Naive thymus-derived CD4-positive, alpha-beta T cell (primary cell): ENCODE measurements around the gene SEC61A1. TPM values are rescaled to one million over a fixed set of nuclear protein-coding genes. Genes with fewer than 3 reads are reported as not detected.

Experiments used
- ATAC-seq: fragments of 150-1000 bp; cut with Tn5 transposase; 2 replicates; pipeline ENCODE4 v1.10.0; 2021; ENCODE audit warnings: mild to moderate bottlenecking, moderate library complexity
- CTCF ChIA-PET: fragments of 350-600 bp; sonication (Branson Sonifier 250); formaldehyde crosslinking; loops from one replicate; lab custom pipeline; 2021; ENCODE audit warnings: antibody characterized with exemption; lab: Charles Lee
- POLR2A ChIA-PET: fragments of 350-600 bp; sonication (Branson Sonifier 250); formaldehyde crosslinking; loops from one replicate; lab custom pipeline; 2021; ENCODE audit warnings: antibody characterized with exemption, inconsistent platforms; lab: Charles Lee
- DNase-seq, 9 donors: peaks; one replicate each; pipeline versions ENCODE4 v3.0.0 to v3.0.0-alpha.2; 2020 to 2022; ENCODE audit warnings: mixed read lengths in 1 of 9
- H3K27ac ChIP-seq: one replicate; pipeline ENCODE4 v1.7.0; 2013; ENCODE audit warnings: mild to moderate bottlenecking, low read depth, low read length, moderate library complexity
- H3K27me3 ChIP-seq, 2 donors: one replicate each; pipeline ENCODE4 v1.7.0; 2013; ENCODE audit warnings: low read length in 2 of 2, mild to moderate bottlenecking in 2 of 2, moderate library complexity in 2 of 2; ENCODE audit not compliant: control insufficient read depth in 2 of 2, insufficient read depth in 2 of 2
- H3K36me3 ChIP-seq, 3 experiments: 1 replicate in 2 of 3; 2 replicates in 1 of 3; pipeline ENCODE4 v1.7.0; 2013; ENCODE audit warnings: low read length in 3 of 3, mild to moderate bottlenecking in 3 of 3, moderate library complexity in 1 of 3; ENCODE audit not compliant: insufficient read depth in 3 of 3, control insufficient read depth in 2 of 3
- H3K4me1 ChIP-seq, 2 donors: one replicate each; pipeline ENCODE4 v1.7.0; 2013; ENCODE audit warnings: low read length in 2 of 2, mild to moderate bottlenecking in 2 of 2, moderate library complexity in 1 of 2; ENCODE audit not compliant: control insufficient read depth in 2 of 2, insufficient read depth in 2 of 2
- H3K4me3 ChIP-seq: 2 replicates; pipeline ENCODE4 v1.7.0; 2013; ENCODE audit warnings: mild to moderate bottlenecking, low read length
- H3K9me3 ChIP-seq, 3 experiments: 1 replicate in 2 of 3; 2 replicates in 1 of 3; pipeline ENCODE4 v1.7.0; 2013; ENCODE audit warnings: low read length in 3 of 3; ENCODE audit not compliant: control insufficient read depth in 2 of 3
- H3K27ac Mint-ChIP-seq, 9 donors: one replicate each; pipeline ENCODE4 v1.8.0; 2020 to 2022; ENCODE audit warnings: mixed read lengths in 9 of 9, mild to moderate bottlenecking in 8 of 9, moderate library complexity in 5 of 9, inconsistent platforms in 2 of 9
- H3K27me3 Mint-ChIP-seq, 5 donors: one replicate each; pipeline ENCODE4 v1.8.0; 2021 to 2022; ENCODE audit warnings: mixed read lengths in 5 of 5, mild to moderate bottlenecking in 1 of 5
- H3K36me3 Mint-ChIP-seq, 5 donors: one replicate each; pipeline ENCODE4 v1.8.0; 2020 to 2022; ENCODE audit warnings: mixed read lengths in 5 of 5, mild to moderate bottlenecking in 3 of 5, inconsistent platforms in 1 of 5
- H3K4me1 Mint-ChIP-seq, 7 donors: one replicate each; pipeline ENCODE4 v1.8.0; 2020 to 2022; ENCODE audit warnings: mixed read lengths in 7 of 7, mild to moderate bottlenecking in 3 of 7, inconsistent platforms in 1 of 7
- H3K4me3 Mint-ChIP-seq, 10 donors: one replicate each; pipeline ENCODE4 v1.8.0; 2020 to 2022; ENCODE audit warnings: mild to moderate bottlenecking in 10 of 10, mixed read lengths in 10 of 10, moderate library complexity in 6 of 10, inconsistent platforms in 2 of 10
- H3K9me3 Mint-ChIP-seq, 11 donors: one replicate each; pipeline ENCODE4 v1.8.0; 2020 to 2022; ENCODE audit warnings: mixed read lengths in 11 of 11, mild to moderate bottlenecking in 4 of 11, inconsistent platforms in 1 of 11, moderate library complexity in 1 of 11
- intact Hi-C, 2 donors: fragments of 100-400 bp; cut with micrococcal nuclease; formaldehyde crosslinking; loops; one replicate each; pipeline ENCODE4 v1.15.1; 2023
- polyA plus RNA-seq, 2 donors: library from polyadenylated mRNA; unstranded; fragments of 300-500 nt; fragmentation: Illumina TruSeq; gene quantifications; one replicate each; pipeline ENCODE4 v1.2.3, GENCODE V29; 2021
- total RNA-seq, 6 experiments: library from RNA in 5 of 6; stranded (reverse) in 5 of 6; gene quantifications; 1 replicate in 5 of 6; 2 replicates in 1 of 6; pipeline ENCODE4 v1.2.3 and lab custom pipeline; 2021 to 2026

The SEC61A1 gene
- total and polyA plus RNA-seq, 7 experiments from 2014 or later: 94.8 to 219 (median 117) TPM

DNA sequence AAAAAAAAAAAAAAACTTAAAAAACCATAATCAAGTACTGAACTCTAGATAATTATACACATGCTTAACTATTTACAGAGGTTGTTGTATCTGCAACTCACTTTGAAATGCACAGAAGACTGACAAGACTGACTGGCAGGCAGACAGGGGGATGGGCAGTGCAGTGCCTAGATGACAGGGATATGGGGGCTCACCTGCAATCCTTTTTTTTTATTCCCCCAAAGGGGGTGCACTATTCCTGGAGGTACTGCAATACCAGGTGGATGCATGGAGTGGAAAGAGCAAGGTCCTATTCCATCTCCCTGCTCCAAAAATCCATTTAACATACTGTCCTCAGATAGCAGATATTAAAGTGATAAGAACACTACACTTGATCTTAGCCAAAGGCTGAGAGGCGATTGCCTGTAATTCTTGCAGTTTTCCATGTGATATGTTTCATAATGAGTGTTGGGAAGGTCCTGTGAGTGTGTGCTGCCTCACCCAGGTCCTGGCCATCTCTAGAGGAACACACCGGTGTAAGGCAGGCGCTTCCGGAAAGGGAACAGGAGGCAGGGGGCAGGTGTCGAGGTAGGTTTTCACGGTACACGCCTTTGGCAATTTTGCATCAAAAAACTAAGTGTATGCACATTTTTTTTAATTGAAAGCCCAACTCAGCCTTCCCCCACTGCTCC lies 22.7 kb downstream of the SEC61A1 start:
- H3K4me1 Mint-ChIP-seq: peaks cover 0 to 8% (median 7%) of the 10 kb centered on the region in 7 donors
- peak overlapping the region; percentile 48 to 82 (median 72) for H3K4me3 Mint-ChIP-seq
- H3K4me3 ChIP-seq: no peak overlapping the region
- no peaks in the 10 kb centered on the region for H3K9me3 ChIP-seq
- DNase-seq (no peak), ATAC-seq (no peak)
- no peak overlapping the region for H3K27ac ChIP-seq
- H3K27me3 ChIP-seq: no peaks in the 10 kb centered on the region
- H3K4me1 ChIP-seq: peaks cover 0 to 9% of the 10 kb centered on the region in 2 donors
- peaks cover 0 to 2% (median 0%) of the 10 kb centered on the region in 5 donors for H3K27me3 Mint-ChIP-seq
- no peaks in the 10 kb centered on the region for H3K9me3 Mint-ChIP-seq
- intact Hi-C loops: loop anchor here (1.0 to 5.0 kb wide), 10 partner anchors 20 to 533 kb away; partner anchors contain the start of genes RUVBL1 (in 2 of the 2), SEC61A1 (in 2 of the 2) and GATA2 (in 1 of the 2)
- ChIA-PET POLR2A (interaction anchor here (0.9 kb wide), 1 partner anchor 23 kb away, joined by 5 read pairs; the partner anchor contains the start of gene SEC61A1), CTCF (interaction anchor here (1.5 kb wide), 1 partner anchor 58 kb away, joined by 5 read pairs; no protein-coding TSS in a partner anchor)
- H3K36me3 ChIP-seq: peaks cover 5 to 46% (median 7%) of the 10 kb centered on the region in 3 experiments
- peaks cover 3 to 27% (median 15%) of the 10 kb centered on the region in 5 donors for H3K36me3 Mint-ChIP-seq
- H3K27ac Mint-ChIP-seq: peak overlapping the region in 5 of 9 donors; percentile 46 to 84 (median 69)

DNA sequence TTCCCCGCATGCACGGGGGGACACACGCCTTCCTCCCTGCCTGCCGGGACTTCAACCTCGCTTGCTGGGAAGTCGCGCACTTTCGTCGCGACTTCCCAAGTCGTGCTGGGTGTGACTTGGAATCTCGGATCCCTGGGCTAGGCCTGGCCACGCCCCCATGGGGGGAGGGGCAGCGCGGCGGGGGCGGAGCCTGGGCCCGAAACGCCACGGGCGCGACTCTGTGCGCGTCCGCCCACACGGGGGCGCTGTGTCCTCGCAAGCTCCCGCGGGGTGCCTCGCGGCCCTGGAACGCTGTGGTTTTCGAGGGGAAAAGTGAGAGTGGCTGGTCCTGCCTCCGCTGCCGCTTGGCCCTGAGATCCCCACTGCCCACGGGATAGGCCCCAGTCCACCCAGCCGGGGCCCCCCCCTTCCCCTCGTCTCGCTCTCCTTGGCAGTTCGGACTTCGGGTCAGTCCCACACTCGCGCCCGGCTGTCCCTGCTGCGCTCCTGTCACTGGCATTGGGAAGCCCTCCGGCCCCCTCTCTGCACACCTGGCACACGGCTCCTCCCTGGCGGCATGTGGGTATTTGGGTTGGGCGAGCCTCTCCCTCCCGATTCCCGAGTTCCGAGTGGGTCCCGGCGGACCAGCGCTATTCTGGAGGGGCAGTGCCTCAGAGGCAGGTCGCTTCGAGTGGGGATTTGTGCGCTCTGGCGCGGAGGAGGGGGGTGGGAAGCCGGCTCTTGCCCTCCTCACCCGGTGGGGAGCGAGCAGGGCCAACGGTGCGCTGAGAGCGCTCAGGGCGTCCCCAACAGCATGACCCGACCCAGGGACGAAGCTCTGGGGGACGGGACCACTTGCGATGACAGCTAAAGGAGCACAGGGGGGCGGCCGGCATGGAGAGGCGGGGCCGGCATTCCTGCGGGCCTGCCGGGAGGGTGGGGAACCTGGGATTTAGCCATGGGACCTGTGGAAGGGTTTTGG lies 23.6 kb downstream of the SEC61A1 start:
- Histone ChIP-seq H3K4me3 (peak overlapping the region; percentile 53), H3K27me3 (no peaks in the 10 kb centered on the region), H3K9me3 (no peaks in the 10 kb centered on the region), H3K4me1 (peaks cover 0 to 9% of the 10 kb centered on the region in 2 donors), H3K27ac (peak overlapping the region; percentile 42), H3K36me3 (peaks cover 0 to 44% (median 5%) of the 10 kb centered on the region in 3 experiments)
- POLR2A ChIA-PET: interaction anchor here (0.6 to 1.8 kb wide), 5 partner anchors 19 to 216 kb away, joined by 3 to 5 read pairs (median 4); partner anchors contain the start of genes EEFSEC and SEC61A1
- H3K27me3 Mint-ChIP-seq: peaks cover 0 to 2% (median 0%) of the 10 kb centered on the region in 5 donors
- intact Hi-C loops: loop anchor here (1.0 to 5.0 kb wide), 10 partner anchors 19 to 532 kb away; partner anchors contain the start of genes RUVBL1 (in 2 of the 2), SEC61A1 (in 2 of the 2) and GATA2 (in 1 of the 2)
- peaks cover 4 to 29% (median 23%) of the 10 kb centered on the region in 5 donors for H3K36me3 Mint-ChIP-seq
- H3K4me3 Mint-ChIP-seq: peak overlapping the region; percentile 55 to 82 (median 73)
- DNase-seq (peak; percentile 73 to 93 (median 84)), ATAC-seq (peak; percentile 95)
- no peaks in the 10 kb centered on the region for H3K9me3 Mint-ChIP-seq
- peaks cover 0 to 12% (median 7%) of the 10 kb centered on the region in 7 donors for H3K4me1 Mint-ChIP-seq
- peak overlapping the region in 6 of 9 donors; percentile 51 to 84 (median 62) for H3K27ac Mint-ChIP-seq
- CTCF ChIA-PET: interaction anchor here (0.6 to 1.5 kb wide), 2 partner anchors 9 to 58 kb away, joined by 4 to 5 read pairs; no protein-coding TSS in a partner anchor

DNA sequence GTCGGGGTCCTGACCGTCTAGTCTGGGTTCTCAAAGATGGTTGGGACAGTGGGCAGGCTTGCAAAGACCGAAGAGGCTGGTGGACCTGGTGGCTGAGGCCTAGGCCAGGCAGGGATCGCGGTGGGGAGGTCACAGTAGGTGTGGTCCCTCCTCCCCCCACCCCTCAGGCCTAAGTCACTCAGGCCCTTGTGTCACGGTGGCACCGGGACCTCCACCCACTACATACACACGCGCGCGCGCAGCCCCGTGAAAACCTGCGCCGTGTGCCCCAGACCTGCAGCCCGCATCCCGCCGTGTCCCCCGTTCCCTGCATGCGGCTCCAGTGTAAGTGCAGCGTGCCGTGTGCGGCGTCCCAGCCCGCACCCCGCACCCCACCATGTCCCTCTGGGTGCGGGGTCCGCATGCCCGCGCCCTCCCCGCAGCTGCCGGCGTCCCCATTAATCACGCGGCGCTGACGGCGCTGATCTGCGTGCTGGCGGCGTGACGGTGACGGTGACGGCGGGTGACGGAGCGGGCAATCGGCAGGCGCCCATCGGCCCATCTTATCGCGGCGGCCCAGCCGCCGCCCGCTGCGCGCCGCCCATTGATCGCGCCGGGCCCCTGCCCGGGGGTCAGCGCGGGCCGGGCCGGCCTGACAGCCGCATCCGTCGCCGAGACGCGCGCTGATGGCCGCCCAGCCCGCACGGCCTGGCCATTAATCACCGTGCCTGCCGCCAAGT lies 24.4 kb downstream of the SEC61A1 start:
- Mint-ChIP-seq H3K27ac (peak overlapping the region in 2 of 9 donors; percentile 43 to 54), H3K36me3 (peaks cover 4 to 37% (median 28%) of the 10 kb centered on the region in 5 donors), H3K4me3 (peak overlapping the region; percentile 55 to 82 (median 74)), H3K27me3 (peaks cover 0 to 2% (median 0%) of the 10 kb centered on the region in 5 donors), H3K4me1 (peaks cover 0 to 12% (median 7%) of the 10 kb centered on the region in 7 donors), H3K9me3 (no peaks in the 10 kb centered on the region)
- no peaks in the 10 kb centered on the region for H3K27me3 ChIP-seq
- intact Hi-C loops: loop anchor here in 1 of 2 donors (5.0 kb wide), 1 partner anchor 416 kb away; the partner anchor contains the start of gene GATA2
- H3K9me3 ChIP-seq: no peaks in the 10 kb centered on the region
- ChIA-PET CTCF (interaction anchor here (1.5 kb wide), 1 partner anchor 57 kb away, joined by 5 read pairs; no protein-coding TSS in a partner anchor), POLR2A (interaction anchor here (0.6 to 1.8 kb wide), 4 partner anchors 18 to 215 kb away, joined by 3 to 5 read pairs (median 4); partner anchors contain the start of gene EEFSEC)
- DNase-seq (peak in 8 of 9 donors; percentile 30 to 58 (median 40)), ATAC-seq (peak; percentile 40)
- H3K4me3 ChIP-seq: peak overlapping the region; percentile 53
- peaks cover 0 to 44% (median 4%) of the 10 kb centered on the region in 3 experiments for H3K36me3 ChIP-seq
- H3K4me1 ChIP-seq: peaks cover 0 to 9% of the 10 kb centered on the region in 2 donors
- peak overlapping the region; percentile 42 for H3K27ac ChIP-seq

DNA sequence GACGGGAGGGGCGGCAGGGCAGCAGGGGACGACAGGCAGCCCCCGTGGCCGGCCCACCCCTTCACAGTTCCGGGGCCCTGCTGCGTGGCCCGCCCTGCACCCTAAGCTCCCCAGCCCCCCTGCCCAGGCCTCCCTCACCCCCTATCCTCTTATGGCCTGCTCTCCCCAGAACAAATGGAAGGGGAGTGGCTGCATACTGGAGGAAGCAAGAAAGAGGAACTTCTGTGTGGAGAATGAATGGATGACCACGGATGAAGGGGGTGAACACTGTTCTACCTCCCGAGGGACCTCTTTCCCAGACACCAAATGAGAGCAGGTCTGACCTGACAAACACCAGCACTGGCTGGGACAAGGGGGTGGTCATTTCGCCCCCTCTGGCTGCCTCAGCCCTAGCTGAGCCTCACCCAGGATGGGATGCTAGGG lies 25.0 kb downstream of the SEC61A1 start:
- H3K27ac Mint-ChIP-seq: no peak overlapping the region
- H3K27me3 Mint-ChIP-seq: peaks cover 0 to 2% (median 0%) of the 10 kb centered on the region in 5 donors
- ChIA-PET CTCF (no interaction called here), POLR2A (interaction anchor here (1.8 kb wide), 1 partner anchor 20 kb away, joined by 5 read pairs; no protein-coding TSS in a partner anchor)
- no peaks in the 10 kb centered on the region for H3K9me3 ChIP-seq
- peaks cover 0 to 9% of the 10 kb centered on the region in 2 donors for H3K4me1 ChIP-seq
- H3K36me3 Mint-ChIP-seq: peaks cover 4 to 43% (median 33%) of the 10 kb centered on the region in 5 donors
- H3K4me3 ChIP-seq: no peak overlapping the region
- no peak overlapping the region for H3K27ac ChIP-seq
- intact Hi-C loops: loop anchor here in 1 of 2 donors (5.0 kb wide), 1 partner anchor 415 kb away; the partner anchor contains the start of gene GATA2
- peak overlapping the region; percentile 12 to 82 (median 52) for H3K4me3 Mint-ChIP-seq
- H3K27me3 ChIP-seq: no peaks in the 10 kb centered on the region
- peaks cover 0 to 12% (median 7%) of the 10 kb centered on the region in 7 donors for H3K4me1 Mint-ChIP-seq
- peaks cover 0 to 44% (median 6%) of the 10 kb centered on the region in 3 experiments for H3K36me3 ChIP-seq
- ATAC-seq: peak; percentile 36
- no peaks in the 10 kb centered on the region for H3K9me3 Mint-ChIP-seq
- DNase-seq: no peak

DNA sequence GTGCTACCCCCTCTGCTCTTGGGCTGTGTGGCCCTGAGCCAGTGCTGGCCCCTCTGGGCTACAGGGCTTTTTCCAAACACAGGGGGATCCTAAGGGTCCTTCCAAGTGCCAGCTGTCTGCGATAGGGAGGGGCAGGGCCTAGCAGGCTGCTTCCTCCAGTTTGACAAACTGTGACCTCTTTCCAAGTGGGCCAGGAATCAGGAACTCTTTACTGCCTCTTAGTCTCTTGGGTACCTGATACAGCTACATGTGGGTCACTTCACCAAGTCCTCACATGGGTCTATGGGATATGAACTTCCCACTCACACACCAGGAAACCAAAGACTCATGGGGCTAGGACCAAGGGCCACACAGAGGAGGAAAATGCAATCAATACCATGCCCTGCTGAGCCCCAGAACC lies 25.4 kb downstream of the SEC61A1 start:
- peak overlapping the region in 2 of 9 donors; percentile 11 to 14 for H3K27ac Mint-ChIP-seq
- Histone ChIP-seq H3K4me3 (no peak overlapping the region), H3K36me3 (peaks cover 0 to 44% (median 6%) of the 10 kb centered on the region in 3 experiments), H3K4me1 (peaks cover 0 to 9% of the 10 kb centered on the region in 2 donors), H3K27me3 (no peaks in the 10 kb centered on the region), H3K27ac (no peak overlapping the region), H3K9me3 (no peaks in the 10 kb centered on the region)
- H3K9me3 Mint-ChIP-seq: no peaks in the 10 kb centered on the region
- DNase-seq: no peak
- POLR2A ChIA-PET: no interaction called here
- ATAC-seq: no peak
- intact Hi-C loops: loop anchor here in 1 of 2 donors (5.0 kb wide), 1 partner anchor 415 kb away; the partner anchor contains the start of gene GATA2
- CTCF ChIA-PET: no interaction called here
- H3K4me3 Mint-ChIP-seq: peak overlapping the region in 9 of 10 donors; percentile 25 to 82 (median 43)
- H3K36me3 Mint-ChIP-seq: peaks cover 4 to 47% (median 33%) of the 10 kb centered on the region in 5 donors
- peaks cover 0 to 2% (median 0%) of the 10 kb centered on the region in 5 donors for H3K27me3 Mint-ChIP-seq
- H3K4me1 Mint-ChIP-seq: peaks cover 0 to 12% (median 7%) of the 10 kb centered on the region in 7 donors
